GM23248 (cell line): Measurements from ENCODE around the gene IL10RB. TPM values are rescaled to one million over a fixed set of nuclear protein-coding genes. Genes with fewer than 3 reads are reported as not detected.

Source experiments
- DNase-seq: peaks from one replicate; pipeline ENCODE4 v3.0.0-alpha.2; 2015
- H2AFZ ChIP-seq: fragments of 200-600 bp; sonication (generic); 2 replicates; pipeline ENCODE4 v1.6.1; 2016; ENCODE audit warnings: antibody characterized with exemption
- H3F3A ChIP-seq: fragments of 200-600 bp; sonication (generic); 2 replicates; pipeline ENCODE4 v1.6.1; 2016; ENCODE audit warnings: mild to moderate bottlenecking, antibody characterized with exemption, mixed run types; ENCODE audit not compliant: insufficient read depth
- H3K27ac ChIP-seq: fragments of 200-600 bp; sonication (generic); 2 replicates; pipeline ENCODE4 v1.5.1; 2016; ENCODE audit warnings: mild to moderate bottlenecking
- H3K27me3 ChIP-seq: fragments of 200-600 bp; sonication (generic); replicated peaks from 2 replicates; pipeline ENCODE4 v1.6.1; 2016; ENCODE audit warnings: mild to moderate bottlenecking; ENCODE audit not compliant: insufficient read depth
- H3K36me3 ChIP-seq: fragments of 200-600 bp; sonication (generic); 2 replicates; pipeline ENCODE4 v1.6.1; 2016; ENCODE audit warnings: low read depth, mild to moderate bottlenecking
- H3K4me1 ChIP-seq: fragments of 200-600 bp; sonication (generic); 2 replicates; pipeline ENCODE4 v1.6.1; 2016; ENCODE audit warnings: mild to moderate bottlenecking; ENCODE audit not compliant: insufficient read depth
- H3K4me2 ChIP-seq: fragments of 200-600 bp; sonication (generic); one replicate; pipeline ENCODE4 v1.6.1; 2016; ENCODE audit warnings: mild to moderate bottlenecking; ENCODE audit not compliant: unreplicated experiment
- H3K4me3 ChIP-seq: fragments of 200-600 bp; sonication (generic); 2 replicates; pipeline ENCODE4 v1.5.1; 2016; ENCODE audit warnings: mild to moderate bottlenecking
- H3K79me2 ChIP-seq: fragments of 200-600 bp; sonication (generic); 2 replicates; pipeline ENCODE4 v1.6.1; 2016; ENCODE audit warnings: mild to moderate bottlenecking; ENCODE audit not compliant: insufficient read depth
- H3K9ac ChIP-seq: fragments of 200-600 bp; sonication (generic); 2 replicates; pipeline ENCODE4 v1.6.1; 2016; ENCODE audit warnings: mild to moderate bottlenecking
- H3K9me2 ChIP-seq: fragments of 200-600 bp; sonication (generic); 2 replicates; pipeline ENCODE4 v1.6.1; 2016; ENCODE audit warnings: mixed run types, mild to moderate bottlenecking, moderate library complexity; ENCODE audit not compliant: insufficient read depth
- H3K9me3 ChIP-seq: fragments of 200-600 bp; sonication (generic); one replicate; pipeline ENCODE4 v1.6.1; 2017; ENCODE audit warnings: low read depth
- H4K20me1 ChIP-seq: fragments of 200-600 bp; sonication (generic); 2 replicates; pipeline ENCODE4 v1.6.0; 2016; ENCODE audit not compliant: insufficient read depth
- EZH2 ChIP-seq: fragments of 200-600 bp; sonication (generic); IDR thresholded peaks from 2 replicates; pipeline ENCODE4 v1.6.1; 2018; ENCODE audit warnings: antibody characterized with exemption, mild to moderate bottlenecking; ENCODE audit not compliant: insufficient read depth, poor library complexity, severe bottlenecking
- EZH2phosphoT487 ChIP-seq: fragments of 200-600 bp; sonication (generic); IDR thresholded peaks from 2 replicates; pipeline ENCODE4 v1.6.1; 2018; ENCODE audit warnings: antibody characterized with exemption, moderate library complexity, mild to moderate bottlenecking, low read depth; ENCODE audit not compliant: insufficient read depth
- WGBS, 2 experiments: methylation state at CpG; one replicate each; pipeline ENCODE4 v1.1.6; 2015 to 2017; ENCODE audit warnings: low lambda C conversion rate in 2 of 2, low coverage in 1 of 2; ENCODE audit errors: missing lambda C conversion rate in 2 of 2; 5-methylcytosine and 5-hydroxymethylcytosine counted together
- in situ Hi-C: fragments of 300-500 bp; cut with MboI; formaldehyde crosslinking; loops from 2 replicates; pipeline ENCODE4 v1.15.0; 2020
- polyA plus RNA-seq: library from polyadenylated mRNA; unstranded; fragments of >200 nt; fragmentation: Nextera tagmentation; extraction: Ambion mirVana; gene quantifications from 2 replicates; pipeline ENCODE4 v1.2.1, GENCODE V29; 2016
- total RNA-seq: library from RNA; depleted of rRNA; stranded (reverse); fragments of >200 nt; shearing (Covaris generic); gene quantifications from 2 replicates; pipeline ENCODE4 v1.2.3, GENCODE V29; 2014

The IL10RB gene
- total and polyA plus RNA-seq, 2 experiments from 2014 or later = 49.3 to 52.4 TPM

- DNase-seq = no peak
- Histone ChIP-seq H3K9ac (no peak overlapping the region), H3F3A (no peaks in the 10 kb centered on the region), H3K9me3 (no peaks in the 10 kb centered on the region), H3K36me3 (no peaks in the 10 kb centered on the region), H3K27me3 (no peaks in the 10 kb centered on the region), H3K79me2 (no peaks in the 10 kb centered on the region), H2AFZ (no peak overlapping the region), H3K4me3 (no peak overlapping the region), H4K20me1 (no peaks in the 10 kb centered on the region), H3K9me2 (no peaks in the 10 kb centered on the region), H3K4me2 (no peak overlapping the region), H3K27ac (no peak overlapping the region), H3K4me1 (no peaks in the 10 kb centered on the region)
- TF ChIP-seq EZH2phosphoT487 (no peak), EZH2 (no peak)
- WGBS, 2 experiments = 64 to 67% methylated on average over 4 of the region's 4 CpGs
- in situ Hi-C loops = no loop called here
Observed at GRCh38 chr21:33305344-33305671, 39.1 kb downstream of the IL10RB start.

- 61% methylated on average over 2 of the region's 2 CpGs for WGBS, 2 experiments
- in situ Hi-C loops = no loop called here
- no peaks in the 10 kb centered on the region for H3K9me3 ChIP-seq
- no peaks in the 10 kb centered on the region for H4K20me1 ChIP-seq
- no peak overlapping the region for H3K9ac ChIP-seq
- H3K27ac ChIP-seq = no peak overlapping the region
- H3K9me2 ChIP-seq = no peaks in the 10 kb centered on the region
- no peaks in the 10 kb centered on the region for H3K36me3 ChIP-seq
- no peaks in the 10 kb centered on the region for H3K27me3 ChIP-seq
- no peak for DNase-seq
- H3K4me3 ChIP-seq = no peak overlapping the region
- no peaks in the 10 kb centered on the region for H3K4me1 ChIP-seq
- H3K4me2 ChIP-seq = no peak overlapping the region
- H3F3A ChIP-seq = no peaks in the 10 kb centered on the region
- H2AFZ ChIP-seq = no peak overlapping the region
- no peak for TF ChIP-seq EZH2
- TF ChIP-seq EZH2phosphoT487 = no peak
- no peaks in the 10 kb centered on the region for H3K79me2 ChIP-seq
Observed at GRCh38 chr21:33305938-33306337, 39.8 kb downstream of the IL10RB start.

GRCh38 chr21:33308586-33309490 lies 42.7 kb downstream of the IL10RB start:
- no peak for TF ChIP-seq EZH2
- TF ChIP-seq EZH2phosphoT487 = no peak
- WGBS, 2 experiments = 31 to 32% methylated on average over 6 of the region's 6 CpGs
- in situ Hi-C loops = no loop called here
- H3K4me1 ChIP-seq = no peaks in the 10 kb centered on the region
- H3K4me2 ChIP-seq = no peak overlapping the region
- DNase-seq = no peak
- no peaks in the 10 kb centered on the region for H3K27me3 ChIP-seq
- no peaks in the 10 kb centered on the region for H3K9me3 ChIP-seq
- no peaks in the 10 kb centered on the region for H4K20me1 ChIP-seq
- H3K79me2 ChIP-seq = no peaks in the 10 kb centered on the region
- H3F3A ChIP-seq = no peaks in the 10 kb centered on the region
- no peaks in the 10 kb centered on the region for H3K36me3 ChIP-seq
- H3K4me3 ChIP-seq = no peak overlapping the region
- no peaks in the 10 kb centered on the region for H3K9me2 ChIP-seq
- no peak overlapping the region for H3K27ac ChIP-seq
- H2AFZ ChIP-seq = no peak overlapping the region
- no peak overlapping the region for H3K9ac ChIP-seq

GRCh38 chr21:33309778-33310177 lies 43.6 kb downstream of the IL10RB start:
- no peaks in the 10 kb centered on the region for H3K36me3 ChIP-seq
- no peak for DNase-seq
- 0 out of 2 replicates have a peak, but pooled peaks cover 3% of the 10 kb centered on the region for H3K27me3 ChIP-seq
- H3K4me1 ChIP-seq = no peaks in the 10 kb centered on the region
- H3K4me3 ChIP-seq = no peak overlapping the region
- H3K9me2 ChIP-seq = no peaks in the 10 kb centered on the region
- no peaks in the 10 kb centered on the region for H4K20me1 ChIP-seq
- H2AFZ ChIP-seq = no peak overlapping the region
- no peaks in the 10 kb centered on the region for H3K9me3 ChIP-seq
- H3K4me2 ChIP-seq = no peak overlapping the region
- no peak overlapping the region for H3K9ac ChIP-seq
- in situ Hi-C loops = no loop called here
- no peaks in the 10 kb centered on the region for H3F3A ChIP-seq
- H3K27ac ChIP-seq = no peak overlapping the region
- no peaks in the 10 kb centered on the region for H3K79me2 ChIP-seq
- 21 to 36% methylated on average over 1 of the region's 1 CpG for WGBS, 2 experiments
- TF ChIP-seq EZH2phosphoT487 (no peak), EZH2 (no peak)
